SK-N-SH (cell line): ENCODE measurements around the gene ATAD1.

ENCODE experiments used
- CHD2 ChIP-seq: fragments of 150-350 bp; IDR thresholded peaks from 2 replicates; pipeline ENCODE4 v1.6.1; 2018; ENCODE audit warnings: low read length; ENCODE audit not compliant: partially characterized antibody
- CTCF ChIP-seq: fragments of 200-600 bp; sonication (generic); IDR thresholded peaks from 2 replicates; pipeline ENCODE4 v1.6.1; 2017; ENCODE audit warnings: antibody characterized with exemption, mild to moderate bottlenecking, moderate library complexity
- JUND ChIP-seq: IDR thresholded peaks from 2 replicates; pipeline ENCODE4 v1.4.0; 2012
- NRF1 ChIP-seq: IDR thresholded peaks from 2 replicates; pipeline ENCODE4 v1.6.1; 2012; ENCODE audit warnings: low read depth, mild to moderate bottlenecking, low read length
- POLR2AphosphoS5 ChIP-seq: IDR thresholded peaks from 2 replicates; pipeline ENCODE4 v1.6.1; 2012; ENCODE audit warnings: low read depth, low read length
- RFX5 ChIP-seq: IDR thresholded peaks from 2 replicates; pipeline ENCODE4 v1.6.1; 2012; ENCODE audit warnings: mild to moderate bottlenecking, improper control_type of control experiment, low read length
- RXRA ChIP-seq: IDR thresholded peaks from 2 replicates; pipeline ENCODE4 v1.4.0; 2012; ENCODE audit warnings: low read depth, mild to moderate bottlenecking, borderline replicate concordance
- TAF1 ChIP-seq: IDR thresholded peaks from 2 replicates; pipeline ENCODE4 v1.6.1; 2012; ENCODE audit warnings: low read depth, mild to moderate bottlenecking, low read length, moderate library complexity, borderline replicate concordance
- YY1 ChIP-seq: IDR thresholded peaks from 2 replicates; pipeline ENCODE4 v1.4.0; 2012; ENCODE audit warnings: low read depth, mild to moderate bottlenecking
- ZBTB33 ChIP-seq: IDR thresholded peaks from 2 replicates; pipeline ENCODE4 v1.4.0; 2012; ENCODE audit warnings: low read depth, borderline replicate concordance

GRCh38 chr10:87826653-87827052 is 8.6 kb upstream of the ATAD1 start:
- TF ChIP-seq POLR2AphosphoS5 (no peak), TAF1 (no peak), CTCF (no peak), YY1 (no peak), RFX5 (no peak), RXRA (no peak), NRF1 (no peak), JUND (no peak), CHD2 (no peak), ZBTB33 (no peak)
